Adrenal gland (tissue), 12 donors: ENCODE data around the gene MACROD2. TPM values are rescaled to one million over a fixed set of nuclear protein-coding genes. Genes with fewer than 3 reads are reported as not detected.
"Not testable (repeated sequence)": the region's sequence is repeated elsewhere in the genome, so short reads cannot be mapped to it uniquely, and the experiment has no call there.

Source experiments
- DNase-seq, 7 donors: peaks; one replicate each; pipeline ENCODE4 v3.0.0-alpha.2; 2019 to 2020
- H3K27ac ChIP-seq, 5 donors: fragments of 200-600 bp; sonication (generic) in 4 of 5; 1 replicate in 3 of 5; 2 replicates in 2 of 5; pipeline versions ENCODE4 v1.5.1 to v1.8.0; 2016 to 2020; ENCODE audit warnings: mild to moderate bottlenecking in 1 of 5
- H3K27me3 ChIP-seq: fragments of 200-600 bp; 2 replicates; pipeline ENCODE4 v1.8.0; 2021
- H3K36me3 ChIP-seq, 2 donors: fragments of 200-600 bp; replicated peaks in 1 of 2; 1 replicate in 1 of 2; 2 replicates in 1 of 2; pipeline versions ENCODE4 v1.5.1 to v1.8.0; 2018 to 2022
- H3K4me1 ChIP-seq, 2 donors: fragments of 200-600 bp; replicated peaks in 1 of 2; 1 replicate in 1 of 2; 2 replicates in 1 of 2; pipeline versions ENCODE4 v1.5.1 to v1.8.0; 2018 to 2021
- H3K4me3 ChIP-seq, 4 donors: fragments of 200-600 bp; sonication (generic) in 3 of 4; one replicate each; pipeline ENCODE4 v1.5.1; 2016 to 2018
- H3K9me3 ChIP-seq, 3 donors: fragments of 200-600 bp; sonication (generic) in 1 of 3; replicated peaks in 1 of 3; 1 replicate in 2 of 3; 2 replicates in 1 of 3; pipeline versions ENCODE4 v1.5.1 to v1.8.0; 2016 to 2021
- POLR2A ChIP-seq, 2 donors: fragments of 450-650 bp; IDR thresholded peaks; one replicate each; pipeline ENCODE4 v1.6.1; 2017; ENCODE audit warnings: antibody characterized with exemption in 2 of 2, mild to moderate bottlenecking in 2 of 2, moderate library complexity in 1 of 2
- WGBS, 4 donors: extraction: QIAGEN DNeasy Blood & Tissue Kit in 2 of 4; methylation state at CpG; one replicate each; pipeline versions ENCODE4 v1.1.5 to v1.1.7; 2013 to 2017; 5-methylcytosine and 5-hydroxymethylcytosine counted together
- intact Hi-C, 2 donors: fragments of 100-400 bp; cut with DNase I; formaldehyde crosslinking; loops; one replicate each; pipeline versions ENCODE4 v1.14.1 to v1.15.0; 2022 to 2023
- polyA plus RNA-seq, 3 donors: library from polyadenylated mRNA; stranded (reverse); fragments of 200-250 nt in 2 of 3; fragments of 350-450 nt in 1 of 3; fragmentation: Illumina TruSeq in 1 of 3; extraction: RNeasy Lipid Tissue Mini Kit (QIAGEN cat#74804) in 1 of 3; gene quantifications; one replicate each; pipeline ENCODE4 v1.2.3, GENCODE V29; 2013 to 2014
- total RNA-seq, 9 donors: library from RNA; depleted of rRNA in 4 of 9; stranded (reverse); fragments of >200 nt in 4 of 9; fragments of 120-200 nt in 1 of 9; fragmentation: NEBNext Ultra II Directional in 1 of 9; extraction: Animal tissue kit (Norgen Biotek cat#: 25700) in 1 of 9; gene quantifications; one replicate each; pipeline versions ENCODE4 v1.1.0 to v1.2.4, GENCODE V29; 2013 to 2023
- TF ChIP-seq, protein P1 (sequence below), 6 experiments: fragments of 450-650 bp in 4 of 6; fragments of 200-600 bp in 2 of 6; sonication (generic) in 1 of 6; IDR thresholded peaks; 1 replicate in 5 of 6; 2 replicates in 1 of 6; pipeline versions ENCODE4 v1.5.1 to v1.8.0; 2016 to 2021; ENCODE audit warnings: antibody characterized with exemption in 6 of 6, mild to moderate bottlenecking in 2 of 6, moderate library complexity in 1 of 6
- donor health status: healthy with polysubstance abuse.
- donor health status: Bipolar disorder and iron deficiency.
- donor health status: DM: yes; HTN: yes; CAD: no.
- donor health status: DM: no; HTN: no; CAD: no.
- donor health status: DM: no; HTN: no; CAD: no.
- donor health status: DM: yes; HTN: yes; CAD: no.

Gene MACROD2
- total and polyA plus RNA-seq, 12 donors, result 1.1 to 21.2 (median 6.4) TPM

DNA sequence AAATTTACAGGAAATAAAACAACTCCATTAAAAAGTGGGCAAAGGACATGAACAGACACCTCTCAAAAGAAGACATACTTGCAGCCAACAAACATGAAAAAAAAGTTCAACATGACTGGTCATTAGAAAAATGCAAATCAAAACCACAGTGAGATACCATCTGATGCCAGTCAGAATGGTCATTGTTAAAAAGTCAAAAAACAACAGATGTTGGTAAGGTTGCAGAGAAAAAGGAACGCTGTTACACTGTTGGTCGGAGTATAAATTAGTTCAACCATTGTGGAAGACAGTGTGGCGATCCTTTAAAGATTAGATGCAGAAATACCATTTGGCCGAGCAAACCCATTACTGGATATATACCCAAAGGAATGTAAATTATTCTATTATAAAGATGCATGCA, 1200.1 kb downstream of the MACROD2 start:
- no peak overlapping the region for H3K4me3 ChIP-seq
- intact Hi-C loops, result no loop called here
- TF ChIP-seq, protein P1, sequence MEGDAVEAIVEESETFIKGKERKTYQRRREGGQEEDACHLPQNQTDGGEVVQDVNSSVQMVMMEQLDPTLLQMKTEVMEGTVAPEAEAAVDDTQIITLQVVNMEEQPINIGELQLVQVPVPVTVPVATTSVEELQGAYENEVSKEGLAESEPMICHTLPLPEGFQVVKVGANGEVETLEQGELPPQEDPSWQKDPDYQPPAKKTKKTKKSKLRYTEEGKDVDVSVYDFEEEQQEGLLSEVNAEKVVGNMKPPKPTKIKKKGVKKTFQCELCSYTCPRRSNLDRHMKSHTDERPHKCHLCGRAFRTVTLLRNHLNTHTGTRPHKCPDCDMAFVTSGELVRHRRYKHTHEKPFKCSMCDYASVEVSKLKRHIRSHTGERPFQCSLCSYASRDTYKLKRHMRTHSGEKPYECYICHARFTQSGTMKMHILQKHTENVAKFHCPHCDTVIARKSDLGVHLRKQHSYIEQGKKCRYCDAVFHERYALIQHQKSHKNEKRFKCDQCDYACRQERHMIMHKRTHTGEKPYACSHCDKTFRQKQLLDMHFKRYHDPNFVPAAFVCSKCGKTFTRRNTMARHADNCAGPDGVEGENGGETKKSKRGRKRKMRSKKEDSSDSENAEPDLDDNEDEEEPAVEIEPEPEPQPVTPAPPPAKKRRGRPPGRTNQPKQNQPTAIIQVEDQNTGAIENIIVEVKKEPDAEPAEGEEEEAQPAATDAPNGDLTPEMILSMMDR (IDR thresholded peaks at IDR 0.05), result no peak
- TF ChIP-seq POLR2A (IDR thresholded peaks at IDR 0.05), result no peak
- whole genome bisulfite sequencing, 4 donors, result 90 to 96% (median 93%) methylated on average over 4 of the region's 4 CpGs
- H3K36me3 ChIP-seq, result no peaks in the 10 kb centered on the region
- DNase-seq, result no peak
- no peak overlapping the region for H3K27ac ChIP-seq
- H3K9me3 ChIP-seq, result no peaks in the 10 kb centered on the region
- H3K27me3 ChIP-seq, result no peaks in the 10 kb centered on the region
- H3K4me1 ChIP-seq, result no peaks in the 10 kb centered on the region

DNA sequence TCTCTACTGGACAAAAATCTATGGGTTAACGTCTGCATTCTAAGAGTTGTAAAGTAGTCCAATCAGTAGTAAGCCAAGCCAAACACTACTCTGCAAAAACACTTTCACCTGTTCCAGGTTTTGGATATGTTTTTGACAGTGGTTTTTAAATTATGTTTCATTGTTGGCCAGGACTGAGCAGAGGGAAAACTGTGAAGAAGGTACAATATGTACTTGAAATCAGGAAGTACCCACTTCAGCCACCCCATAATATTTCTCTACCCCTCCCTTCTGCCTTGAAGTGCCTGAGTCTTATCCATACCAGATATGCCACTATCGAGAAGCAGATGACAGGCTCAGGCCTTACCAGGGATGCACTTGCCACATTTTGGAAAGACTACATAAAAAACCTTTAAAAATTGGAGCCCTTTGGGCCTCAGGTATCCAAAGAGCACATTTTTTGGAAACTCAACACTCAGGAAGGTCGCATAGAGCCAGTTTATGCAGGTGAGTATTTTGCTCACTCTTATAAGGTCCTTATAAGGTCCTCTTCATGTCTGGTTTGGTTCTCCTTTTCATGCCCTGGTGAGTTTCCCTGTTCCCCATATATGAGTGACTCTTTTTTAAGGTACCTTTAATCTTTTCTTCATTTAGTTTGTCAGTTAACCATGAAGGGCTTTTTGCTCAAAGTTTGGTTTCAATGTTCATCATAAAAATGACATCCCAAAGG, 1201.4 kb downstream of the MACROD2 start:
- no peak for DNase-seq
- intact Hi-C loops, result no loop called here
- Histone ChIP-seq H3K4me1 (no peaks in the 10 kb centered on the region), H3K4me3 (no peak overlapping the region), H3K27me3 (no peaks in the 10 kb centered on the region), H3K27ac (no peak overlapping the region), H3K36me3 (no peaks in the 10 kb centered on the region), H3K9me3 (no peaks in the 10 kb centered on the region)
- TF ChIP-seq, protein P1 (IDR thresholded peaks at IDR 0.05), result no peak
- TF ChIP-seq POLR2A (IDR thresholded peaks at IDR 0.05), result no peak
- WGBS, 4 donors, result 79 to 86% (median 85%) methylated on average over 3 of the region's 3 CpGs

DNA sequence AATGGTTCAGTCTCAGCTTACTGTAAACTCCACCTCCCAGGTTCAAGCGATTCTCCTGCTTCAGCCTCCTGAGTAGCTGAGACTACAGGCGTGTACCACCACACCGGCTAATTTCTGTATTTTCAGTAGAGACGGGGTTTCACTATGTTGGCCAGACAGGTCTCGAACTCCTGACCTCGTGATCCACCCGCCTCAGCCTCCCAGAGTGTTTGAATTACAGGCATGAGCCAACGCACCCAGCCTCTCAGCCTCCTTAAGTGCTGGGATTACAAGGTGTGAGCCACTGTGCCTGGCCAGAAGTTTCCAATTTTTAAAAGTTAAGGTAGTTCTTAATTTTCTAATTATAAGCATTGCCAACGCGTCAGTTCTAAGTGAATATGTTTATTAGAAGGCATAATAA, 1202.7 kb downstream of the MACROD2 start:
- H3K9me3 ChIP-seq, H3K27me3 ChIP-seq, intact Hi-C loops, H3K36me3 ChIP-seq, DNase-seq, H3K4me3 ChIP-seq, H3K4me1 ChIP-seq, H3K27ac ChIP-seq: not testable (repeated sequence)
- 90 to 97% (median 95%) methylated on average over 10 of the region's 10 CpGs for WGBS, 4 donors

DNA sequence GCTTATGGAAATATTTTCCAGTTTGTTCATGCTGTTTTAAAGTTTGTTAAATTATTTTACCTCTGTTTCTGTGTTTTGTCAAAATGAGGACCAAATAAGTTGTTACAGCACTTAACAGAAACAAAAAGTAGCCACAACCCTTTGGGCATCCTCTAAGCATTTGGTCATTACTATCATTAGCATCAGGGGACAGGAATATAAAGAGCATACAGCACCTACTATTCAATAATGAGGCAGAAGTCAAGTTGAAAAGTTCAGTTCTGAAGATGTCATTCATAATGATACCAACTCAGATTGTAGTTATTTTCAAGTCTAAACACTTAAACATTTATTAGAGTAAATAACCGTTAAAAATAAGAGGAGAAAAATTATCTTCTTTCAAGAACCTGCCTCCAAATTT, 1204.4 kb downstream of the MACROD2 start:
- no peak for DNase-seq
- no peaks in the 10 kb centered on the region for H3K4me1 ChIP-seq
- H3K9me3 ChIP-seq, result no peaks in the 10 kb centered on the region
- no peaks in the 10 kb centered on the region for H3K36me3 ChIP-seq
- H3K27ac ChIP-seq, result no peak overlapping the region
- TF ChIP-seq, protein P1 (IDR thresholded peaks at IDR 0.05), result no peak
- no peak for TF ChIP-seq POLR2A (IDR thresholded peaks at IDR 0.05)
- H3K27me3 ChIP-seq, result no peaks in the 10 kb centered on the region
- WGBS, 4 donors, result 61 to 75% (median 74%) methylated on average over 1 of the region's 1 CpG
- H3K4me3 ChIP-seq, result no peak overlapping the region
- intact Hi-C loops, result no loop called here

DNA sequence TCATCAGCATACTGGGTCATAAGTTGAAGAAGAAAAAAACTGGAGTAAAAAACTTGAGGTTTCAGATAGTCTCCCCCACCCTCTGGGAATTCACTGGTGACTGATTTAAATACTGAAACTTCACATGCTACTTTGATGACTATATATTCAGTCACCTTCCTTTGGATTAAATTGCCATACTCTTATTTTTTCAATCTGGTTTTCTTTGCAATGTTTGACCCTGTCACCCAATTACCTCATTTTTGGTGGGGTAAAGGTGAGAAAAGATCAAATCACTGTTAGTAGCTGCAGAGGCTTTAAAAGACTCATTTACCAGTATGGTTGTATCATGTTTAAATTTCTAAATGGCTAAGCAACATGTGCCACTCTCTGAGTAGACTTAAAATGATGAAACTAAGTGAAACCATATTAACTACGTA, 1204.8 kb downstream of the MACROD2 start:
- Histone ChIP-seq H3K4me1 (no peaks in the 10 kb centered on the region), H3K36me3 (no peaks in the 10 kb centered on the region), H3K27ac (no peak overlapping the region), H3K9me3 (no peaks in the 10 kb centered on the region), H3K4me3 (no peak overlapping the region), H3K27me3 (no peaks in the 10 kb centered on the region)
- 88 to 91% (median 89%) methylated on average over 1 of the region's 1 CpG for WGBS, 4 donors
- no peak for DNase-seq
- intact Hi-C loops, result no loop called here
- no peak for TF ChIP-seq POLR2A (IDR thresholded peaks at IDR 0.05)
- TF ChIP-seq, protein P1 (IDR thresholded peaks at IDR 0.05), result no peak
